CD4-positive, CD25-positive, alpha-beta regulatory T cell (primary cell): Measurements from ENCODE around the gene TMED4. TPM values are rescaled to one million over a fixed set of nuclear protein-coding genes. Genes with fewer than 3 reads are reported as not detected.
"Not testable (repeated sequence)": the region's sequence is repeated elsewhere in the genome, so short reads cannot be mapped to it uniquely, and the experiment has no call there.

Source experiments
- ATAC-seq, 2 donors: fragments of 150-1000 bp; cut with Tn5 transposase; one replicate each; pipeline ENCODE4 v1.10.0; 2021; ENCODE audit warnings: low read depth in 2 of 2, moderate number of reproducible peaks in 2 of 2, moderate library complexity in 1 of 2
- DNase-seq, 3 donors: peaks; one replicate each; pipeline versions ENCODE4 v3.0.0 to v3.0.0-alpha.2; 2012 to 2022; ENCODE audit warnings: mixed read lengths in 1 of 3
- H3K27ac ChIP-seq: one replicate; pipeline ENCODE4 v1.7.0; 2013; ENCODE audit warnings: mild to moderate bottlenecking, low read length; ENCODE audit not compliant: insufficient read depth, poor library complexity, severe bottlenecking
- H3K27me3 ChIP-seq: one replicate; pipeline ENCODE4 v1.7.0; 2013; ENCODE audit warnings: low read length; ENCODE audit not compliant: control insufficient read depth, insufficient read depth
- H3K36me3 ChIP-seq: one replicate; pipeline ENCODE4 v1.7.0; 2013; ENCODE audit warnings: mild to moderate bottlenecking, low read length, moderate library complexity; ENCODE audit not compliant: control insufficient read depth, insufficient read depth
- H3K4me1 ChIP-seq: 2 replicates; pipeline ENCODE4 v1.7.0; 2013; ENCODE audit warnings: mild to moderate bottlenecking, low read length; ENCODE audit not compliant: insufficient read depth, control insufficient read depth, poor library complexity, severe bottlenecking
- H3K4me3 ChIP-seq: one replicate; pipeline ENCODE4 v1.7.0; 2013; ENCODE audit warnings: low read depth, mild to moderate bottlenecking, low read length, moderate library complexity
- H3K9me3 ChIP-seq, 2 experiments: 1 replicate in 1 of 2; 2 replicates in 1 of 2; pipeline ENCODE4 v1.7.0; 2013; ENCODE audit warnings: low read length in 2 of 2, mild to moderate bottlenecking in 1 of 2, moderate library complexity in 1 of 2; ENCODE audit not compliant: control insufficient read depth in 2 of 2
- H3K27ac Mint-ChIP-seq, 3 donors: one replicate each; pipeline ENCODE4 v1.8.0; 2020 to 2022; ENCODE audit warnings: mild to moderate bottlenecking in 3 of 3, mixed read lengths in 3 of 3, moderate library complexity in 2 of 3
- H3K27me3 Mint-ChIP-seq: one replicate; pipeline ENCODE4 v1.8.0; 2022; ENCODE audit warnings: mild to moderate bottlenecking, mixed read lengths
- H3K36me3 Mint-ChIP-seq: one replicate; pipeline ENCODE4 v1.8.0; 2020; ENCODE audit warnings: mixed read lengths
- H3K4me1 Mint-ChIP-seq, 4 donors: one replicate each; pipeline ENCODE4 v1.8.0; 2020 to 2022; ENCODE audit warnings: mixed read lengths in 4 of 4, mild to moderate bottlenecking in 1 of 4
- H3K4me3 Mint-ChIP-seq, 4 donors: one replicate each; pipeline ENCODE4 v1.8.0; 2020 to 2022; ENCODE audit warnings: mild to moderate bottlenecking in 4 of 4, mixed read lengths in 4 of 4, moderate library complexity in 3 of 4
- H3K9me3 Mint-ChIP-seq, 7 donors: one replicate each; pipeline ENCODE4 v1.8.0; 2020 to 2022; ENCODE audit warnings: mixed read lengths in 7 of 7, mild to moderate bottlenecking in 3 of 7, moderate library complexity in 2 of 7
- polyA plus RNA-seq, 4 donors: library from polyadenylated mRNA; unstranded; fragments of 300-500 nt; fragmentation: Illumina TruSeq; gene quantifications; one replicate each; pipeline ENCODE4 v1.2.3, GENCODE V29; 2021
- total RNA-seq: library from RNA; stranded (reverse); gene quantifications from one replicate; pipeline ENCODE4 v1.2.3, GENCODE V29; 2022

Gene TMED4
- total and polyA plus RNA-seq, 5 donors from 2014 or later: 67.6 to 97.5 (median 75.2) TPM

DNA sequence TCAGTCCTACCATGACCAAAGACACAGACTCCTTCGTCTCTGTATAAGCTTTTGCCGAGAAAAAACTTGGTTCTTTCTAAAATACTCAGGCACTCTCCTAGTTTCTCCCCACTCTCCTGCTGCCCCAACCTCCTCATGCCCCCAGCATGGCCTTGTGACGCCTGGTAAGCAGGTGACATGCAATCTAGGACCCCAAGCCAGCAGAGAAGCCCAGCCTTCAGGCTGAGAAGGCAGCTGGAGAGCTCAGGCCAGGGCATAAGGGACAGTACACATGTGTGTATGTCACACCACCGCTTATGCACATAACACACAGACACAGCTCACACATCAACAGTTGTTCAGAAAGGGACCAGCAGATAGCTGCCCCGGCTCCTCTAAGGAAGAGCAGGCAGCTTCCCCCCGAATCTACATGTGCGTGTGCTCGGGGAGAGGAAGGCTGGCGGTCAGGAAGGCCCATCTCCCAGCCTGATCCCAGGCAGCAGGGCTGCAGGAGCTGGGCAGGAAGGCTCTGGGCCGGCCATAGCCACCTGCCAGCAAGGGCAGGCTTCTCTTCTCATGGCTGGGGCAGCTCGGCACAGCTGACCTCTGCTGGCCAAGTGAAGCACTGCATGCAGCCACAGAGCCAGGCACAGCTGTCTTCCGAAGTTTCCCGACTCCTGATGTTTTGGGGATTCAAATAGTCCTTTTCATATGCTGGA lies 16.8 kb downstream of the TMED4 start:
- Histone ChIP-seq H3K27me3 (no peaks in the 10 kb centered on the region), H3K4me3 (no peak overlapping the region), H3K36me3 (peaks cover 51% of the 10 kb centered on the region), H3K9me3 (no peaks in the 10 kb centered on the region), H3K4me1 (no peaks in the 10 kb centered on the region), H3K27ac (no peak overlapping the region)
- Mint-ChIP-seq H3K27me3 (no peaks in the 10 kb centered on the region), H3K27ac (peak overlapping the region; percentile 49 to 86 (median 75)), H3K36me3 (peaks cover 32% of the 10 kb centered on the region), H3K9me3 (no peaks in the 10 kb centered on the region), H3K4me1 (peaks cover 0 to 18% (median 11%) of the 10 kb centered on the region in 4 donors), H3K4me3 (peak overlapping the region in 1 of 4 donors; percentile 68)
- DNase-seq (peak; percentile 42 to 60 (median 55)), ATAC-seq (peak; percentile 80 to 84)

- Mint-ChIP-seq H3K4me3 (no peak overlapping the region), H3K9me3 (no peaks in the 10 kb centered on the region), H3K36me3 (peaks cover 28% of the 10 kb centered on the region), H3K27me3 (no peaks in the 10 kb centered on the region), H3K4me1 (peaks cover 0 to 18% (median 11%) of the 10 kb centered on the region in 4 donors), H3K27ac (peak overlapping the region in 2 of 3 donors; percentile 49 to 75)
- peaks cover 45% of the 10 kb centered on the region for H3K36me3 ChIP-seq
- no peak overlapping the region for H3K4me3 ChIP-seq
- H3K9me3 ChIP-seq: no peaks in the 10 kb centered on the region
- ATAC-seq (no peak), DNase-seq (no peak)
- H3K27me3 ChIP-seq: no peaks in the 10 kb centered on the region
- no peaks in the 10 kb centered on the region for H3K4me1 ChIP-seq
- H3K27ac ChIP-seq: no peak overlapping the region
These were observed 17.4 kb downstream of the TMED4 start for GRCh38 chr7:44564606-44565005.

DNA sequence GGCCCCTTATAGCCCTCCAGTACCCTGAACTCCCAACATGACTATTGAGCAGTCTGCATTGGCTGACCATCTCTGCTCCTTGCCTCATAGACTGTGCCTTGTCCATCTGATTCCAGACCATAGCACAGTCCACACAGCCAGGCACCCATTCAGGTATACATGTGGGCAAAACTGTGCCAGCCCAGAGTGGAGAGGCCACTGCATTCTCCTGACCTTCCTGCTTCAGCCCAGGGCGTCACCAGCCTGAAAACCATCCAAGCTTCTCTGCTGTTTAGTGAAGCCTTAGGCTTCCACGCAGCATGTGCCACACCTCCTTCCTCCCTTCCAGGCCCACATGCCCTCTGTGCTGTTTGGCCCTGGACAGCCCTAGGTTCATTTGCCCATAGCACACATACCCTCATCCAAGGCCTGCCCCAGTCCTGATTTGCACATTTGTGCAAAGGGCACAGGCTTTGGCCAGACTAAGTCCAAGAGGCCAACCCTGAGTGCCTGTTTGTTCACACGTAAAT lies 18.8 kb downstream of the TMED4 start:
- peaks cover 32% of the 10 kb centered on the region for H3K36me3 ChIP-seq
- no peaks in the 10 kb centered on the region for H3K9me3 ChIP-seq
- ATAC-seq (no peak), DNase-seq (no peak)
- H3K4me3 ChIP-seq: no peak overlapping the region
- peak overlapping the region in 2 of 3 donors; percentile 35 to 36 for H3K27ac Mint-ChIP-seq
- H3K4me3 Mint-ChIP-seq: no peak overlapping the region
- no peaks in the 10 kb centered on the region for H3K9me3 Mint-ChIP-seq
- H3K36me3 Mint-ChIP-seq: peaks cover 16% of the 10 kb centered on the region
- H3K27me3 ChIP-seq: no peaks in the 10 kb centered on the region
- H3K27ac ChIP-seq: no peak overlapping the region
- H3K4me1 Mint-ChIP-seq: peaks cover 0 to 15% (median 10%) of the 10 kb centered on the region in 4 donors
- no peaks in the 10 kb centered on the region for H3K4me1 ChIP-seq
- H3K27me3 Mint-ChIP-seq: no peaks in the 10 kb centered on the region

GRCh38 chr7:44562622-44562962 lies 19.4 kb downstream of the TMED4 start:
- H3K9me3 ChIP-seq, H3K4me3 ChIP-seq, ATAC-seq, H3K27ac Mint-ChIP-seq, H3K27ac ChIP-seq, H3K27me3 ChIP-seq, H3K4me1 ChIP-seq, H3K27me3 Mint-ChIP-seq, H3K4me3 Mint-ChIP-seq, DNase-seq, H3K9me3 Mint-ChIP-seq: not testable (repeated sequence)
- H3K36me3 ChIP-seq: peaks cover 25% of the 10 kb centered on the region
- Mint-ChIP-seq H3K36me3 (peaks cover 12% of the 10 kb centered on the region), H3K4me1 (peaks cover 0 to 14% (median 9%) of the 10 kb centered on the region in 4 donors)

- DNase-seq (no peak), ATAC-seq (no peak)
- Histone ChIP-seq H3K4me1 (no peaks in the 10 kb centered on the region), H3K36me3 (peaks cover 20% of the 10 kb centered on the region), H3K4me3 (no peak overlapping the region), H3K9me3 (no peaks in the 10 kb centered on the region), H3K27me3 (no peaks in the 10 kb centered on the region), H3K27ac (no peak overlapping the region)
- Mint-ChIP-seq H3K4me3 (no peak overlapping the region), H3K9me3 (no peaks in the 10 kb centered on the region), H3K36me3 (peaks cover 7% of the 10 kb centered on the region), H3K27ac (no peak overlapping the region), H3K4me1 (peaks cover 0 to 9% (median 7%) of the 10 kb centered on the region in 4 donors), H3K27me3 (peaks cover 4% of the 10 kb centered on the region)
These were observed 19.9 kb downstream of the TMED4 start for GRCh38 chr7:44561962-44562621.

DNA sequence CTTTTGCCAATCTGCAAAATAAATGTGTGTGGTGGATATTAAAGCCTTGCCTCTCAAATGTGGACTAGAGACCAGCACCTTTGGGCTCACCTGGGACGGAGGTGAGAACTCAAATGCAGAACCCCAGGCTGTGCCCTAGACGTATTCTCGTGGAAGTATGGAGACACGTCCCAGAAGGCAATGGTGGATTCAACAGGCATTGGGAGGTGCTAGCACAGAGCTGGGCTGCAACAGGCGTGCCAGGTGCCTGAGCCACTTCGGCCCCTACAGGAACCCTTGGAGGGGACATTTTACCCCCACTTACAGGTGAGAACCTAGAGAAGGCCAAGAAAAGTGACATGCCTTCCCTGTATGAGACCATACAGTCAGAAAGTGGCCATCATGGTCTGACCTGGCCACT lies 20.6 kb downstream of the TMED4 start:
- no peaks in the 10 kb centered on the region for H3K9me3 Mint-ChIP-seq
- H3K4me1 Mint-ChIP-seq: peaks cover 0 to 7% (median 5%) of the 10 kb centered on the region in 4 donors
- H3K4me3 Mint-ChIP-seq: no peak overlapping the region
- no peak overlapping the region for H3K27ac Mint-ChIP-seq
- no peak for DNase-seq
- no peak for ATAC-seq
- Histone ChIP-seq H3K27ac (no peak overlapping the region), H3K27me3 (no peaks in the 10 kb centered on the region), H3K4me3 (no peak overlapping the region), H3K36me3 (peaks cover 17% of the 10 kb centered on the region), H3K9me3 (no peaks in the 10 kb centered on the region), H3K4me1 (no peaks in the 10 kb centered on the region)
- H3K36me3 Mint-ChIP-seq: peaks cover 7% of the 10 kb centered on the region
- H3K27me3 Mint-ChIP-seq: peaks cover 9% of the 10 kb centered on the region

- Histone ChIP-seq H3K27me3 (no peaks in the 10 kb centered on the region), H3K9me3 (no peaks in the 10 kb centered on the region), H3K4me3 (no peak overlapping the region), H3K4me1 (no peaks in the 10 kb centered on the region), H3K36me3 (peaks cover 6% of the 10 kb centered on the region), H3K27ac (no peak overlapping the region)
- Mint-ChIP-seq H3K4me1 (no peaks in the 10 kb centered on the region), H3K4me3 (no peak overlapping the region), H3K9me3 (no peaks in the 10 kb centered on the region), H3K36me3 (no peaks in the 10 kb centered on the region), H3K27ac (peak overlapping the region in 1 of 3 donors; percentile 89), H3K27me3 (peaks cover 14% of the 10 kb centered on the region)
- ATAC-seq (no peak), DNase-seq (no peak)
These were observed 22.5 kb downstream of the TMED4 start for GRCh38 chr7:44559485-44559884.
